Neural cell (in vitro differentiated cells): ENCODE data around the gene RNF149.

Experiments
- CTCF ChIP-seq: fragments of 450-650 bp; IDR thresholded peaks from 2 replicates; pipeline ENCODE4 v1.5.1; 2014; ENCODE audit warnings: antibody characterized with exemption, mild to moderate bottlenecking, moderate library complexity; ENCODE audit not compliant: poor library complexity, severe bottlenecking
- MXI1 ChIP-seq: fragments of 450-650 bp; conservative IDR thresholded peaks from 2 replicates; pipeline ENCODE4 v1.6.1; 2014; ENCODE audit warnings: antibody characterized with exemption, mild to moderate bottlenecking; ENCODE audit not compliant: poor library complexity, severe bottlenecking
- POLR2AphosphoS5 ChIP-seq: IDR thresholded peaks from 2 replicates; pipeline ENCODE4 v1.6.1; 2012
- TAF1 ChIP-seq: IDR thresholded peaks from 2 replicates; pipeline ENCODE4 v1.6.1; 2012; ENCODE audit warnings: low read depth
- TF ChIP-seq, protein P1 (sequence below): IDR thresholded peaks from 2 replicates; pipeline ENCODE4 v1.6.1; 2012; ENCODE audit warnings: borderline replicate concordance

- TF ChIP-seq CTCF = no peak
- TF ChIP-seq TAF1 = no peak
- TF ChIP-seq, protein P1, sequence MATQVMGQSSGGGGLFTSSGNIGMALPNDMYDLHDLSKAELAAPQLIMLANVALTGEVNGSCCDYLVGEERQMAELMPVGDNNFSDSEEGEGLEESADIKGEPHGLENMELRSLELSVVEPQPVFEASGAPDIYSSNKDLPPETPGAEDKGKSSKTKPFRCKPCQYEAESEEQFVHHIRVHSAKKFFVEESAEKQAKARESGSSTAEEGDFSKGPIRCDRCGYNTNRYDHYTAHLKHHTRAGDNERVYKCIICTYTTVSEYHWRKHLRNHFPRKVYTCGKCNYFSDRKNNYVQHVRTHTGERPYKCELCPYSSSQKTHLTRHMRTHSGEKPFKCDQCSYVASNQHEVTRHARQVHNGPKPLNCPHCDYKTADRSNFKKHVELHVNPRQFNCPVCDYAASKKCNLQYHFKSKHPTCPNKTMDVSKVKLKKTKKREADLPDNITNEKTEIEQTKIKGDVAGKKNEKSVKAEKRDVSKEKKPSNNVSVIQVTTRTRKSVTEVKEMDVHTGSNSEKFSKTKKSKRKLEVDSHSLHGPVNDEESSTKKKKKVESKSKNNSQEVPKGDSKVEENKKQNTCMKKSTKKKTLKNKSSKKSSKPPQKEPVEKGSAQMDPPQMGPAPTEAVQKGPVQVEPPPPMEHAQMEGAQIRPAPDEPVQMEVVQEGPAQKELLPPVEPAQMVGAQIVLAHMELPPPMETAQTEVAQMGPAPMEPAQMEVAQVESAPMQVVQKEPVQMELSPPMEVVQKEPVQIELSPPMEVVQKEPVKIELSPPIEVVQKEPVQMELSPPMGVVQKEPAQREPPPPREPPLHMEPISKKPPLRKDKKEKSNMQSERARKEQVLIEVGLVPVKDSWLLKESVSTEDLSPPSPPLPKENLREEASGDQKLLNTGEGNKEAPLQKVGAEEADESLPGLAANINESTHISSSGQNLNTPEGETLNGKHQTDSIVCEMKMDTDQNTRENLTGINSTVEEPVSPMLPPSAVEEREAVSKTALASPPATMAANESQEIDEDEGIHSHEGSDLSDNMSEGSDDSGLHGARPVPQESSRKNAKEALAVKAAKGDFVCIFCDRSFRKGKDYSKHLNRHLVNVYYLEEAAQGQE = no peak
- no peak for TF ChIP-seq MXI1
- no peak for TF ChIP-seq POLR2AphosphoS5
These were observed 37.7 kb downstream of the RNF149 start for GRCh38 chr2:101270700-101271259.
